ENCODE data around the gene MBTPS1.

The MBTPS1 gene

GRCh38 chr16:84052071-84052622 lies 64.6 kb downstream of the MBTPS1 start:
- DNase-seq (ENCODE audit: low read depth in 2 of 2): no peak

DNA sequence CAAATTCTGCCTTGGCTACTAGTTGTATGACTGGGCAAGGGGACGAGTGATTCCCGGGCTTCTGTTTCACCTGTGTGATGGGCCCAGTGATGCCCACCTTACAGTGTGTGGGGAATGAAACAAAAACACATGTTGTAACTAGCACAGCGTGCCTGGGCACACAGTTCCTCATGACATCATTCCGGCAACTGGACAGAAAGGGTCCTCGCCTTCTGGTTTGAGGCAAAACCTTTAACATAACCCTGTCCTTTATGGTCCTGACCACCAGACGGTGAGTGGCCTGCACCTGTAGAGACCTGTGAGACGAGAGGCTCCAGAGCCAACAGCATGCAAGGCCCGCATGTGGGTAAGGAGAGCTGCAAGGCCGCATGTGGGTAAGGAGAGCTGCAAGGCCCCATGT lies 66.4 kb downstream of the MBTPS1 start:
- no peak for DNase-seq (ENCODE audit: low read depth in 2 of 2)

GRCh38 chr16:84049403-84050060 lies 67.2 kb downstream of the MBTPS1 start:
- no peak for DNase-seq (ENCODE audit: low read depth in 2 of 2)

DNA sequence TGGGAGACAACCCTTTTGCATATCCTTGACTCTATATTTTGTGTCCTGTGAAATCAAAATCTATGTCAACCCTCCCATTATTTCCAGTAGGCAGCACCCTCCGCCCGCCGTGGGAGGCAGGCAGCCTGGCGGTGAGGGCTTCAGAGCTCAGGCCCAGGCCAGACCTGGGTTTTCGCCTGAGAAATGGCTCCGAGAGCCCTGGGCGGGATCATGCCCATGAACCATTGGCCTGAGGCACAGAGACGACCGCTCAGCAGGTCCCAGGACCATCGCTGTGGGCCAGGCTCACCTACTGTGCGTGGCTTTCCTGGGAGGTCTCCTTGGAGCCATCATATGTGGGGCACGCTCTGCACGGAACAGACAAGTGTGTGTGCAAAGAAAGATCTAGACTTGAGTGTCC lies 67.9 kb downstream of the MBTPS1 start:
- DNase-seq (ENCODE audit: low read depth in 2 of 2): no peak

DNA sequence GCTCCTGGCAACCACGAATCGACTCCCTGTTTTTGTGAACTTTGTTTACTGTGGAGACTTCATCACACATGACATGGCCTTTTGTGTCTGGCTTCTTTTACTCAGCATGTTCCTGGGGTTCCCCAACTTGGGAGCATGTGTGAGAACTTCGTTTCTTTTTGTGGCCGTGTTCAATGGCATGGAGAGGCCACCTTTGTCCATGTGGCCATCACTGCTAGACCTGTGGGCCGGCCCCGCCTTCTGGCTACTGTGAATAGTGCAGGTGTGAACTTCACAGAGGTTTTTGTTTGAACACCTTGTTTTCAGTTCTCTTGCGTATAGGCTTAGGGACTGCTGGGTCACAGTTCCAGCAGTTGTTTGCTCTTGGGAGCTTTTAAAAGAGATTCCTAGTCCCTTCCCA lies 68.5 kb downstream of the MBTPS1 start:
- no peak for DNase-seq (ENCODE audit: low read depth in 2 of 2)

- no peak for DNase-seq (ENCODE audit: low read depth in 2 of 2)
Observed at GRCh38 chr16:84047626-84048025, 69.1 kb downstream of the MBTPS1 start.

- DNase-seq (ENCODE audit: low read depth in 2 of 2): no peak
Observed at GRCh38 chr16:84047206-84047605, 69.5 kb downstream of the MBTPS1 start.

- no peak for DNase-seq (ENCODE audit: low read depth in 2 of 2)
Observed at GRCh38 chr16:84045818-84046470, 70.8 kb downstream of the MBTPS1 start.

DNA sequence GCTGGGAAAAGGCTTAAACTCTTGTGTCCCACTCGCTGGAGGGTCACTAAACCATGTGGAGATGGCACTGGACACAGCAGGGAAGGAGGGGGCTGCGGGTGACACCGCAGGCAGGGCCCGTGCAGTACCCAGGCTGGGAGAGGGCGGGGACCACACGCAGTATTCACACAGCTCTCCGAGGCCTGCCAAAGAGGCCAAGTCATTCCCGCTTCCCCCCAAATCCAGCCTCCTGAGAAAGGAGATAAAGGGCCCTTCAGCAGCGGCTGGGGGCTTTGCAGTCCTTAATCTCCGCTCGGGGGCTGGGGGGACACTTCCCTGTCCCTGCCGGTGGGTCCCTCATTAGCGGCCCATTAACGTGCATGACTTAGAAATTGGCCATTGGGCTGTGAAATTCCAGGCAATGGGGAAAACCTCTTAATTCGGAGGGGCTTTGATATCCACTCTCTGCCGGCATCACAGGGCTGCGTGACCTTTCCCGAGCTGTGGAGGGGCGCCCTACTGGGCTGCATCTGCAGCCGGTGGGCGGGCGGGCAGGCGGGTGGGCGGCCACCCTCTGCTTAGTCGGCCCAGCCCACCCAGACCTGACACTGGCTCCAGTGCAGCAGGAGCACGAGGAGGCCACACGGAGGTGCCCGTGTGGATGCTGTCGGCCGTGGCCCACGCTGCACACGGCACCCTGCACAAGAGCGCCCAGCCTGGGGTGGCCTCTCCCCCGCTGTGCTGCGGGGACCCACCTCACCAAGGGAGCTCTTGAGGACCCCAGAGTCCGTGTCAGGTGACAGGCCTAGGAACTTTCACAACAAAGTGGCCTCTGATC lies 71.5 kb downstream of the MBTPS1 start:
- DNase-seq (ENCODE audit: low read depth in 2 of 2): no peak

GRCh38 chr16:84044118-84044488 lies 72.6 kb downstream of the MBTPS1 start:
- no peak for DNase-seq (ENCODE audit: low read depth in 2 of 2)

- DNase-seq (ENCODE audit: low read depth in 2 of 2): no peak
Observed at GRCh38 chr16:84043486-84044117, 73.1 kb downstream of the MBTPS1 start.

GRCh38 chr16:84042879-84043485 lies 73.8 kb downstream of the MBTPS1 start:
- no peak for DNase-seq (ENCODE audit: low read depth in 2 of 2)

GRCh38 chr16:84042308-84042878 lies 74.3 kb downstream of the MBTPS1 start, which contains the start of gene SLC38A8:
TSS of gene SLC38A8 (minus strand) at chr16:84042795. CDS start at chr16:84042157, 638 bp downstream.
- DNase-seq (ENCODE audit: low read depth in 2 of 2): no peak

DNA sequence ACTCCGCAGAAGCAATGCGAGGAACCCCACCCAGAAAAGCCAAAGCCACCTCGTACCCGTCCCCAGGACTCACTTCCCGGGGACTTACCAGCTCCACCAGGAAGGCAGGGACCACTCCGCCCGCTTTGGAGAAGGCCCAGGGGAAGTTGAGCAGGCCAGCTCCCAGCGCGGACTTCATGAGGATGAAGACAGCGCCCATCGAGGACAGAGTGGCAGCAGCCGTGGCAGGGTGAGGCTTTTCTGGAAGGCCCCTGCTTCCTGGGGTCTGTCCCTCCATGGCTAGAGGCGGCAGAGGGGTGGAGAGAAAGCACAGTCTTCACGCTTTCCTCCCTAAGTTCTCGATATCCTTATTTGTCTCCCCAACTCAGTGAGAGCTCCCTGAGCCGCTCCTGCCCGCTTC lies 74.9 kb downstream of the MBTPS1 start:
- DNase-seq (ENCODE audit: low read depth in 2 of 2): no peak

DNA sequence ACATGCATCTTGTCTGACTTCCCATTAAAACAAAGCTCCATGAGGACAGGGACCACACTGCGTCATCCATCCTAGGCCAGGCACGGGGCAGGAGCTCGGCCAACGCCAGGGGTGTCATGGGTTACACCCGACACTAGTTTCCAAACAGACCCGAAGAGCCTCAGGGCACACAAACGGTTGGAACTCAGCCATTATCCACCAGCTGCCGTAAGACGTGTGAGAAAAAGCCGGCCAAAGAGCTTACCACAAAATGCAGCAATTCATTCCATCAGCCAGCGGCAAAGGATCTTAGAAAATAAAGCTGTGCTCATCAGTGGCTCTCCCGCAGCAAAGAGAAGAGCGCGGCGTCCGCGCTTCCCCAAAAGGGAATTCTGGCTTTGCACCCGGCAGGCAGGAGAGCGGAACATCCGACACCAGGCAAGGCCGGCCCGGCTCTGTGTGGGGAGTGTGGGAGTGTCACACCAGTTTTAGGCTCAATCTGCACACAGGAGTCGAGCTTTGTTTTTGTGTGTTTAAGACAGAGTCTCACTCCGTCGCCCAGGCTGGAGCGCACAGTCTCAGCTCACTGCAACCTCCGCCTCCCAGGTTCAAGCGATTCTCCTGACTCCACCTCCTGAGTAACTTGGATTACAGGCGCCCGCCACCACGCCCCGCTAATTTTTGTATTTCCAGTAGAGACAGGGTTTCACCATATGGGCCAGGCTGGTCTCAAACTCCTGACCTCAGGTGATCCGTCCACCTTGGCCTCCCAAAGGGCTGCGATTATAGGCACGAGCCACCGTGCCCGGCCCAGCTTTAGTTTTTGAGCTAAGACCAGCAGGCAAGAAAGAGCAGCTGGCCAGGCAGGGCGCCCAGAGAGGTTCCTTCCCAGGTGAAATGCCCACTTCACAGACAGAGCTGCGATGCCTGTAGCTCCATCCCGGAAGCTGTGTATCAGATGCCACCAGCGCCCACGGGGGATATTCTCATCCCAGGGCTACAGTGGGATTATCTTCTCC lies 75.6 kb downstream of the MBTPS1 start:
- no peak for DNase-seq (ENCODE audit: low read depth in 2 of 2)

- DNase-seq (ENCODE audit: low read depth in 2 of 2): no peak
Observed at GRCh38 chr16:84040226-84040822, 76.4 kb downstream of the MBTPS1 start.

DNA sequence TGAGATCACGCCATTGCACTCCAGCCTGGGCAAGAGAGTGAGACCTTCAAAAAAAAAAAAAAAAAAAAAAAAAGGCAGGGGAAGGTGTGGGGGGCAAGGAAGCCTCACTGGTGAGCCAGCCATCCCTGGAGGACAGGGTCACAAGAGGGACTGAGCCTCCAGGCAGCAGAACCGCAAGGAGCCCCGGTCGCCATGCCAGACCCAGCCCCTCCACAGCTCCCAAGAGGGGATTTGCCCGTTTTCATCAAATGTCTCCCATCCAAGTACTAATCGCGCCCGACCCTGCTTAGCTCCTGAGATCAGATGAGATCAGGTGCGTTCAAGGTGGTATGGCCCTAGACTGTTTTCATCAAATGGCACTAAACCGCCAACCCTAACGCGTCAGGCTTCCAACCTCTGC lies 77.0 kb downstream of the MBTPS1 start:
- DNase-seq (ENCODE audit: low read depth in 2 of 2): no peak

- no peak for DNase-seq (ENCODE audit: low read depth in 2 of 2)
Observed at GRCh38 chr16:84038469-84038868, 78.3 kb downstream of the MBTPS1 start.

DNA sequence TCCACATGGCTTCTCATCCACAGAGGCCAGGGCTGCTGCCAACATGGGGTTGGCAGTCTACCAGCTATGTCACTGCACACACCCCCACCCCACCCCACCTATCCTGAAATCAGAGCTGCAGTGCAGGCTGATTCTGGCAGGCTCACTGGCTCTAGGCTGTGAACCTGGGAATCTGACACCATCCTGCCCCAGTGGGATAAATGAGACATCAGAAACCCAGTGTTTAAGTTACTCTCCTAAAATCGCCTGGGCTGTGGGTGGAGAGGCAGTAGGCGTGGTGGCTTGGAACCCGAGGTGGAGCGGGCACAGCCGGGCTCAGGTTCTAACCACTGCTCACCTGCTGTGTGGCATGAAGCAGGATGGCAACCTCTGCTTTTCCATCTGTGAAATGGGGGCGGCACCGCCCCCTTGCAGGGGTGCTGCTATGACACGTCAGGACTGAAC lies 79.7 kb downstream of the MBTPS1 start:
- DNase-seq (ENCODE audit: low read depth in 2 of 2): no peak
